GM19240 (cell line): ENCODE data around the gene RAB5B.
"Not testable (repeated sequence)": the region's sequence is repeated elsewhere in the genome, so short reads cannot be mapped to it uniquely, and the experiment has no call there.

Source experiments
- DNase-seq: peaks from one replicate; pipeline ENCODE4 v3.0.0; 2011; ENCODE audit warnings: low spot score; ENCODE audit not compliant: insufficient read length

The RAB5B gene

GRCh38 chr12:55982319-55982936 is 8.6 kb downstream of the RAB5B start:
- DNase-seq, result no peak

DNA sequence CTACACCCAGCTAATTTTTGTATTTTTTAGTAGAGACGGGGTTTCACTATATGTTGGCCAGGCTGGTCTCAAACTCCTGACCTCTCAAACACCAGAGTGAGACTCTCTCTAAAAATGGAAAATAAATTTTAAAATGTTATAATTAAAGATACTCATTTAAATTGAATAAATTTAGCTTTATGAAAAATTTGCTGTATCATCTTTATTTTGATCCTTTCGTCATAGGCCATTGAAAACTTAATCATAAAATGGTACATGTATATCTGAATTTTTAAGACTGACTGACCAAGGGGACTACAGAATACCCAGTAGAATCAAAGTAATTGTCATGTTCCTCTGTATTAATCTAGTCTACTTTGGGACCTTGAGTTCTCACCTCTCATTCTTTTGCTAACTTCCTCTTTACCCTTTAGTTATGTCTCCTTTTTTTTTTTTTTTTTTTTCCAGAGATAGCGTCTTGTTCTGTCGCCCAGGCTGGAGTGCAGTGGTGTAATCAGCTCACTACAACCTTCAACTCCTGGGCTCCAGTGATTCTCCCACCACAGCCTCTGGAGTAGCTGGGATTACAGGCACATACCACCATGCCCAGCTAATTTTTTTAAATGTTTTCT is 9.5 kb downstream of the RAB5B start:
- DNase-seq, result no peak

GRCh38 chr12:55984861-55985260 is 11.0 kb downstream of the RAB5B start:
- no peak for DNase-seq

DNA sequence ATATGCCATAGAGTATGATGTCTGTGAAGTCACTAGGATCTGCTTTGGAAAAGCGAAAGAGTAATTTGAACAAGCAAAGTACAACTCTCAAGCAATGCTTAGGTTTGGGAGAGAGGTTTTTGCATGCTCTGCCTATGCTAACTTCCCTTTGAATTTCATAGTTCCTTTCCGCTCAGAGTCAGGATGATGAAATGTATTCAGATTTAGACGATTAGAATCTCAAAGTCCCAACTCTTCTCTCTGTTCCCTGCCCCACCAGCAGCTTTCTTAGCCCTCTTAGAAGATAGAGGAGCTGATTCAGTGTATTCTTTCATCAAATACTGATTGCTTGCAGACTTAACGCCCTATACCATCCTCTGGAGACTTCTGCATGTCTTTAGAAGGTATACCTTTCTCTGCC is 11.5 kb downstream of the RAB5B start:
- no peak for DNase-seq

GRCh38 chr12:55985976-55986375 is 12.1 kb downstream of the RAB5B start:
- DNase-seq, result not testable (repeated sequence)

DNA sequence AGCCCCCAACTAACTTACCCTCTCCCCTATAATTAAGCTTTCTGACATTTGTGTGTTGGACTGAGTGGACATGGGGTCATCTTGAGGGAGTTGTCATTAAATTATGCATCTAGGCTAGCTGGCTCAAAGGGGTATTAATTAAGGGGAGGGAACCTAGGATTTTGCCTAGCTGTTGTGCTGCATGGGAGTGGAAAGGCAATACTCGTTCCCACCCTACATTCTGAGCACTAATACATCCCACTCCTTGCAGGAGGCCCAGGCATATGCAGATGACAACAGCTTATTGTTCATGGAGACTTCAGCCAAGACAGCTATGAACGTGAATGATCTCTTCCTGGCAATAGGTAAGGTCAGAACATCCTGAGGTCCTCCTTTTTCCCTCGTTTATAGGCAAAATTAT is 17.2 kb downstream of the RAB5B start:
- no peak for DNase-seq

DNA sequence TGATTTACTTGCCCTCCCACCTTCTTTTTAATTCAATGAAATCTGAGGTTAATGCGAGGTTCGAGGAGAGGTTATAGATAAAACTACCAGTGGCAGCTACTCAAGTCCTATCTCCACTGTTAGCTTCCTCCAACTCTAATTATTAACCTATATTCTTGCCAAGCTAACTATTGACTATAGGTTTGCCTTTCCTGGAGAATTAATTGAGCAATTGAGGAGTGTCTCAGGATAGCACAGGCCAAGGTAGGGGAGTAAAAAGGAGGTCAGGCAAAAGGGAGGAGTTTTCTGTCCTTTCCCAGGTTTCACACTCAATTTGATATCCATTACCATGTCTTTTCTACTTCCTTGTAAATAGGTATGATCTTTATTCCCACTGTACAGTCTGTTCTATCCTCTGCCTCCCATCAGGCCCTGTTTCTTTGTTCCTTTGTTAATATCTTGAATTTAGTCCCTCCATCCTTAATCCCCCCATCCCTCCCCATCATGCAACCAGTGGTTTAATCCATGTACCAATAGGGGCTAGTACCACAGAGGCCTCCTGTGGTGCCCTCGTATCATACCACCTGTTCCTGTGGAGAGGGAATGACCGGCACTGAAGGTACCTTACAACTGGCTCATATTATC is 19.5 kb downstream of the RAB5B start:
- DNase-seq, result no peak

- no peak for DNase-seq
Measured at GRCh38 chr12:55995366-55995765, 21.5 kb downstream of the RAB5B start.

- peak; percentile 43 for DNase-seq
Measured at GRCh38 chr12:55996201-55996714, 22.4 kb downstream of the RAB5B start.

DNA sequence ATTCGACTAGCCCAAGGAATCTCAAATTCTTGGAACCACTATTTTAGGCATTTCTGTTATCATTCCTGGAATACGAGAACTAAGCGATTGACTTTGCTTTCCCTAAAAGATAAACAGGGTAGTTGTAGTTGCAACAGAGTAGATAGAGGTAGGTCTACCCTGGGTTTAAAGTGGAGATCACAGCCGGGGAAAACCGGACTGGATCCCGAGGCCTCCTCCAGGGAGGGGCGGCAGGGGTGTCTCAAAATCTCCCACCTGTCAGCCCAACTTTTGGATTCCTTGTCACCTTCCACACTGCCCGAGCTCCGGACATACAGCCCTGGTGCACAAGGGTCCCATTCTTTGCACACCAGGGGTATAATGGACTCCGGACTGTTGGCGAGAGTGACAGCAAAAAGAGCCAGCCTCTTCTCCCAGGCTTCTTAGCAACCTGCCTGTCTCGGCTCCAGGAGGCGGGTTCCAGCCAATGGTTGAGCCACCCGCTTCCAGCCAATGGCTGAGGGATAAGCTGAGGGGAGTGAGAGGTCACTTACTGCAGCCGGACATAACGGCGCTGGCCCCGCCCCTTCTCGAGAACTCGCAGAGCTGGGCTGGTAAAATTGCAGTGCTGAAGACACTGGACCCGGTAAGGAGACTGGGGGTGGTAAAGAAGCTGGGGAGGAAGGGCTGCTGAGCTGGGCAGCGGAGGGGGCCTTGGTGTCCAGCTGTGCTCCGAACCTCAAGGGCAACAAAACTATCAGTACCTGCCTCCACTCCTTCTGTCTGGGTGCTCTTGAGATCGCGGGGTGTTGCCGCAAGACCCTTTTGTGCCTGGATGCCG is 23.0 kb downstream of the RAB5B start, which contains the start of gene SUOX:
Gene SUOX (plus strand): TSS at position 562 of the 820 bp plus-strand sequence. CDS start 4,946 bp downstream, outside the sequence.
- peak; percentile 100 for DNase-seq

DNA sequence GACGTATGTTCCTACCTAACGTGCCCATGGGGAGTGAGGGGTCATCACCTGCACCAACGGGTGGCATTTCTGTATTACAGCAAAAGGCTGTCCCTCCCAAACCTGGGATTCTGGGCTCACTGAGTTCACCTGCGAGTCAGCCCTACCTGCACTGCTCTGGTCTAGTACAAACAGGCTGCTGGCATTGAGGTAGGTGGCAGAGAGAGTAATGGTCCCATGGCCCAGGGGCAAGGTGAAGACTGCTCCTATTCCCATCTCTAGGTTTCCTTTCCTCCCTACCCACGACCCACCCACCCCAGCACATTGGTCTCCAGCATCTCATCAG is 23.6 kb downstream of the RAB5B start:
- DNase-seq, result no peak

DNA sequence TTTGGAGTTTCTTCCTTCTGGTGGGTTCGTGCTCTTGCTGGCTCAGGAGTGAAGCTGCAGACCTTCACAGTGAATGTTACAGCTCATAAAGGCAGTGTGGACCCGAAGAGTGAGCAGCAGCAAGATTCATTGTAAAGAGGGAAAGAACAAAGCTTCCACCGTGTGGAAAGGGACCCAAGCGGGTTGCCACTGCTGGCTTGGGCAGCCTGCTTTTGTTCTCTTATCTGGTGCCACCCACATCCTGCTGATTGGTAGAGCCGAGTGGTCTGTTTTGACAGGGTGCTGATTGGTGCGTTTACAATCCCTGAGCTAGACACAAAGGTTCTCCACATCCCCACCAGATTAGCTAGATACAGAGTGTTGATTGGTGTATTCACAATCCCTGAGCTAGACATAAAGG is 25.6 kb downstream of the RAB5B start:
- DNase-seq, result not testable (repeated sequence)

DNA sequence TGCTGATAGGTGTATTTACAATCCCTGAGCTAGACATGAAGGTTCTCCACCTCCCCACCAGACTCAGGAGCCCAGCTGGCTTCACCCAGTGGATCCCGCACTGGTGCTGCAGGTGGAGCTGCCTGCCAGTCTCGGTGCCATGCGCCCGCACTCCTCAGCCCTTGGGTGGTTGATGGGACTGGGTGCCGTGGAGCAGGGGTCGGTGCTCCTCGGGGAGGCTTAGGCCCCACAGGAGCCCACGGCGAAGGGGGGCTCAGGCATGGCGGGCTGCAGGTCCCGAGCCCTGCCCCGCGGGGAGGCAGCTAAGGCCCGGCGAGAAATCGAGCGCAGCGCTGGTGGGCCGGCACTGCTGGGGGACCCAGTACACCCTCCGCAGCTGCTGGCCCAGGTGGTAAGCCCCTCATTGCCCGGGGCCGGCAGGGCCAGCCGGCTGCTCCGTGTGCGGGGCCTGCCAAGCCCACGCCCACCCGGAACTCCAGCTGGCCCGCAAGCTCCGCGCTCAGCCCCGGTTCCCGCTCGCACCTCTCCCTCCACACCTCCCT is 26.2 kb downstream of the RAB5B start:
- DNase-seq, result not testable (repeated sequence)

GRCh38 chr12:56001487-56002100 is 27.7 kb downstream of the RAB5B start:
- DNase-seq, result no peak

GRCh38 chr12:56003376-56003775 is 29.5 kb downstream of the RAB5B start:
- not testable (repeated sequence) for DNase-seq

GRCh38 chr12:56004211-56004610 is 30.3 kb downstream of the RAB5B start:
- no peak for DNase-seq

- DNase-seq, result peak; percentile 78
Measured at GRCh38 chr12:56007564-56008559, 34.0 kb downstream of the RAB5B start.

GRCh38 chr12:56010111-56010570 is 36.3 kb downstream of the RAB5B start:
- DNase-seq, result no peak

DNA sequence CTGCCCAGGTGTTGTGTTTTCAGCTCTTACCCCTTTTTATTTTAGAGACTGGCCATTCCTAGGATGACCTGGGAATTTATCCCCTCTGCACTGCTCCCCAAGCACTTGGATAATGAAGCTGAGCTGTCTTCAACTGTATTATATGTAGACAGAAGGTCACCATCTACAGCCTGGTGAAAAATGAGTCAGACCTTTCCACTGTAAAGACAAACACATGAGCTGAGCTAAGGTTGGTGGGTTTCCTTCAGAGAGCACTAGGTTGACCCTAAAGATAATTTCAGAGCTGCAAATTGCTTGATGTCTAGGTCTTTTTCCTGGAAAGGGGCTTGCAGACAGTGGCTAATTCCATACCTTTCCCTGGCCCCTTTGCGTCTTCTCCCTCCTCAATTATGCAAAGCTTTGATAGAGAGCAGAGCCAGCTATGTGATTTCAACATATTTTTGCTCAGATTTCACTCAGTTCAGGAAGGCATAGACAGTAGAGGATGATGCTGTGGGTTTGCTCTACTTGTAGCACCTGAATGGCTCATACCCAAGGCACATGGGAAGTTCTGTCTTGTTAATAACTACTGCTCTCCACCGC is 37.7 kb downstream of the RAB5B start:
- DNase-seq, result no peak
